LNCAP (cell line): ENCODE data around the gene IRF6.

Experiments
- TF ChIP-seq, protein P1 (sequence below): fragments of 450-650 bp; IDR thresholded peaks from 2 replicates; pipeline ENCODE4 v1.5.1; 2017; ENCODE audit warnings: mild to moderate bottlenecking

IRF6 gene

DNA sequence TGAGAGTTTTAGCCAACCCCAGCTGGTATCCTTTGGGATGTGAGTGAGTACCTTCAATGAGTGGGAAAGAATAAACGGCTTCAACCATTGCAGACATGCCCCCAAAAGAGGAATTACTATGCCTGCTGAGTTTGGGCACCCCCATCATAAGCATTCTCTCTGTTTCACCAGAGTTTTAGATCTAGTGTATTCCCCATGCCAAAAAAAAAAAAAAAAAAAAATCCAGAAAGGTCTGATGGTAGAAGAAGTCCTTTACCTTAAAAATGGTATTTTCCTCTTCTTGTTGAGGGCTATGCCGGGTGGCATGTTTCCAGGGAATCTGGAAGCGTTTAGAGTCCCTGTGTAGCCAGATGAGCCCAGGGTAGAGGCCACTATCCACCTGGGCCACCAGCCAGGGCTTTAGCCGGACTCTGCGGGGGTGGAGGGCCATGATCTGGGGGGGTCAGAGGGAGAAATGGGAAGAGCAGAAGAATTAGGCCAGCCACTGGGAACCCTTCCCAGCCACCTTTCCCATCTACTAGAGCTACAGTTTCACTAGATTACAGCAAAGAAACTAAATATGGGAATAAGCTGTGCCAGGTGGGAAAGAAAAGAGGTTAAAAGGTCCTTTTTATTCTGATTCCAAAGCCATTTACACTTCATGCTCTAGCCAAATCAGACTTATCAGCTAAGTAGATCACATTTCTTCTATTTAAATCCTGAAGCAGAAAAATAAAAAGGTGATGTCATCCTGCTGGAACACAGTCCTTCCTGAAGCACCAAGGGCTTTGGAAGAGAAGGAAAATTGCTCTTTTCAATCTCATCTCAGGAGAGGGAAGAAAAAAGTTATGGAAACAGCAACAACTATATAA lies 4.7 kb downstream of the IRF6 start:
- TF ChIP-seq, protein P1, sequence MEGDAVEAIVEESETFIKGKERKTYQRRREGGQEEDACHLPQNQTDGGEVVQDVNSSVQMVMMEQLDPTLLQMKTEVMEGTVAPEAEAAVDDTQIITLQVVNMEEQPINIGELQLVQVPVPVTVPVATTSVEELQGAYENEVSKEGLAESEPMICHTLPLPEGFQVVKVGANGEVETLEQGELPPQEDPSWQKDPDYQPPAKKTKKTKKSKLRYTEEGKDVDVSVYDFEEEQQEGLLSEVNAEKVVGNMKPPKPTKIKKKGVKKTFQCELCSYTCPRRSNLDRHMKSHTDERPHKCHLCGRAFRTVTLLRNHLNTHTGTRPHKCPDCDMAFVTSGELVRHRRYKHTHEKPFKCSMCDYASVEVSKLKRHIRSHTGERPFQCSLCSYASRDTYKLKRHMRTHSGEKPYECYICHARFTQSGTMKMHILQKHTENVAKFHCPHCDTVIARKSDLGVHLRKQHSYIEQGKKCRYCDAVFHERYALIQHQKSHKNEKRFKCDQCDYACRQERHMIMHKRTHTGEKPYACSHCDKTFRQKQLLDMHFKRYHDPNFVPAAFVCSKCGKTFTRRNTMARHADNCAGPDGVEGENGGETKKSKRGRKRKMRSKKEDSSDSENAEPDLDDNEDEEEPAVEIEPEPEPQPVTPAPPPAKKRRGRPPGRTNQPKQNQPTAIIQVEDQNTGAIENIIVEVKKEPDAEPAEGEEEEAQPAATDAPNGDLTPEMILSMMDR: no peak

DNA sequence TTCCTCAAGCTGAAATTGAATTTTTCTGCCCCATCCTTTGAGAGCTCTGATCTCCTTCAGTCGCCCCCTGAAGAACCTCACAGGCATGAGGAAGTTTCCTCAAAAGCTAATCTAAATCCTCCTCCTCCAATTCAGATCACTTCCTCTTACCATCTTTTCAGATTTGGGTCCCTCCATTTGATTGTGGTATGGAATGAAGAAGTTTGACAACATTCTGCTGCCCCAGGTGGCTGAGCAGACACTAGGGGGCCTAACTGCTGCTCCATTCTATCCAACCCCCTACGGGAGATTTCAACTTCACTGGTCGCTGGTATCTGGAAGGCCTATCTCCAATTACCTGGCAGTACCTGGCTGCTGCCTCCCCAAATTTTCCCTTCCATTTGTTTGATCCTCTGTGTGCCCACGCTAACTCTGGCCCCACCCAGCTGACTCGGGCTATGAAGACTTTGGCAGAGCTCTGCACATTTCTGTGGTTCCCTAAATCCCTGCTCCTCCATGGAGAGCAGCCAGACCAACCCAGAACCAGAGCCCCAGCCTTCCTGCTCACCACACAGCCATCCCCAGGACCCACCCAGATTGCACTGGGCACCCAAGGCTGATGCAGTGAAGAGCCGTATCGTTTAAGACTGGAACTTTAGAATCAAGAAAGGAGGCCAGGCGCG lies 7.8 kb downstream of the IRF6 start:
- TF ChIP-seq, protein P1: no peak

DNA sequence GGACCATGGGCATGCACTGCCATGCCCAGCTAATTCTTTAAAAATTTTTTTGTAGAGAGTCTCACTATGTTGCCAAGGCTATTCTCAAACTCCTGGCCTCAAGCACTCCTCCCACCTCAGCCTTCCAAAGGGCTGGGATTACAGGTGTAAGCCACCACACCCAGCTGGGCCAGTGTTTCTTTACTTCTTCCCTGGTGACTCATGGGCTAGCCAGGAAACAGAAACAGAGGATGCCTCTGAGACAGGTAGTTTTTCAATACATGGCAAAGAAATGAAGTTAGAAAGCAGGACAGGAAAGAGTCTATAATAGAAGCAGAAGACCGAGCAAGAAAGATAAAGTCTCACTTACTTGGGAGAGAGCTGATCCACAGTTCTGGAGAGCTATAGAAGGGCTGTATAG lies 14.0 kb downstream of the IRF6 start:
- TF ChIP-seq, protein P1: no peak

DNA sequence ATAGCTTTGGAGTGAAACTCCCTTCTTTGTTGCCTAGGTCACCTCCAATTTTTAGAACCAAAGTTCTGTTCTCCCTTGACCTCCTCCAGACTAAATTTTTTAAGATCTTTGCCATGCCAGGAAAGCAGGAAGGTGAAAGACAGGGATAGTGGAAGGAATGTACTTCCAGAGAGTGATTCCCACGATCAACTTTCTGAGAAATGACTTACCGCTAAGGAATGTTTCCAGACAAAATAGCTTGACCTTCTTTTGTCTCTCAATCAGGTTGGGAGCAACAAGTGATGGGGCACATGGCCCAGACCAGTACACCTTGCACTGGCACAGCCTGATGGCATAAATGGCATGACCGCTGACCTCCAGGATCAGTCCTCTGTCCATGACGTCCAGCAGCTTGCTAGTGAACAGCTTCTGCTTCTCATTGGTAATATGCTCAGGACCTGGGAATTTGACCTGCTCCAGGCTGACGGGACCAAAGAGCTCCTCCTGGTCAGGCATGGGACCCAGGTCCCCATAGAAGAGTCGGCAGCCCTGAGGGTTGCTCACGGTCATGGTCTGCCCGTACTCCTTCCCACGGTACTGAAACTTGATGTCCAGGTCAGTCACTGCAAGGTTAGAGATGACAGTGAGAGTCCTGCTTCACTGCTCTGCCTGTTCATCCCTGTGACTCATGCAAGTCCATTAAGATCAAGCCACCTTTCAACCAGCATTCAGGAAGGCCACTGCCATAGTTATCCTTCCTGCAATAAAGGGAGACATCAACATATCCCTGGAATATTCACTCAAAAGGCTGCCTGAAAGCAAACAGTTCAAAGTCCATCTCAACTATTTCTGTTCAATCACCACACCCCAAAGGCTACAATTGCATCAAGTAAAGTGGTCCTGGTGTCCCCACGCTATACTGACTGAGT lies 15.4 kb downstream of the IRF6 start:
- TF ChIP-seq, protein P1: no peak

DNA sequence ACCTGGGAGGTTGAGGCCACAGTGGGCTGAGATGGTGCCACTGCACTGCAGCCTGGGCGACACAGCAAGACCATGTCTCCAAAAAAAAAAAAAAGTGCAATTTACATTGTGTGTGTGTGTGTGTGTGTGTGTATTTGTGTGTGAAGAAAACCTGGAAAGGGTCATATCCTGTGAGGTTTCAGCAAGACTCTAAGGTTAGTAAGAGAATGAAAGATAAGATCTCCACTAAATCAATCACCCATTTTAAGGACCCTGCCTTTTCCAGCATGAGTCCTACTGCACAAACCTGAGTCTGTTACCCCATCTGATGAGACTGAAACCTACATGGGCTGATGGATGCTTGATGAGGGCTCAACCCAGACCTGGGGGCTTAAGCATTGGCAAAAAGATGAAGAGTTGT lies 16.7 kb downstream of the IRF6 start:
- TF ChIP-seq, protein P1: no peak

DNA sequence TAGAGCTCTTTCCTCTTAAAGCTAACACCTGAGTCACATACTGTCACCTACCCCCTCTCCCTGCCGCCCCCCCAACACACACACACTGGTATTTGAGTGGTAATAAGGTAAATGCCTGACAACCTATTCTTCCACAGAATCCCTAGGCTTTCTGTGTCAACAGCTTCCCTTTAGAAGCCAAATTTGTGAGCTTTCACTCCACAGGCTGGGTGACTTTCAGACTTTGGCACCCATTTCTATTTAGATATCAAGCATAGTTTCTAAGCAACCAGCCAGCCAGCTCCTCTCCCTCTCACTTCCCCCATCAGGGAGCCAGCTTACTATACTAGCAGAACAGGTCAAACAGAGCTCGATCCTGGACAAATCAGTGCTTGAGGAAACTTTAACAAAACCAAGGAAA lies 18.4 kb downstream of the IRF6 start:
- TF ChIP-seq, protein P1: no peak

DNA sequence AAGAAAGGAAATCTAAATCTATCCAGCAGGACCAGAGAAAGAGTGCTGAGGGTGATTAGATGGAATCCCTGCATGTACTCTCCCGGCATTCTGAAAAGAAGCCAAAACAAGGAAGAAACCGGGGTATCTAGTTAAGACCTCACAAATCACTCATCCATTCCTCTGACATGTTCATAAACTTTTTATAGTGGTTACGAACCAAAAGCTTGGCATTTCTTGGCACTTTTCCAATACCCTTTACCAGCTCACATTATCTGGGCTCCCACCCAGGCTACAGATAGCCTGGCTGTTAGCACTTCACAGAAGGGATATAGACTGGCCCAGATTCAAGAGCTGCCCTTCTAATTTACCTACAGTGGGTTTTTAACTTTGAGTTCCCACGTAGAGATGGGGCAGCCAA lies 19.8 kb downstream of the IRF6 start:
- TF ChIP-seq, protein P1: no peak
